Inflammatory macrophage treated with lipopolysaccharide for 1 hour (primary cell): ENCODE data around the gene WDR27.
A peak's percentile ranks its signal among the peaks of the same experiment; 100 is the strongest.
"Not testable (repeated sequence)": the region's sequence is repeated elsewhere in the genome, so short reads cannot be mapped to it uniquely, and the experiment has no call there.

Experiments used
- DNase-seq, 2 donors: peaks; one replicate each; pipeline ENCODE4 v3.0.0-alpha.2; 2020 to 2022

WDR27 gene

DNA sequence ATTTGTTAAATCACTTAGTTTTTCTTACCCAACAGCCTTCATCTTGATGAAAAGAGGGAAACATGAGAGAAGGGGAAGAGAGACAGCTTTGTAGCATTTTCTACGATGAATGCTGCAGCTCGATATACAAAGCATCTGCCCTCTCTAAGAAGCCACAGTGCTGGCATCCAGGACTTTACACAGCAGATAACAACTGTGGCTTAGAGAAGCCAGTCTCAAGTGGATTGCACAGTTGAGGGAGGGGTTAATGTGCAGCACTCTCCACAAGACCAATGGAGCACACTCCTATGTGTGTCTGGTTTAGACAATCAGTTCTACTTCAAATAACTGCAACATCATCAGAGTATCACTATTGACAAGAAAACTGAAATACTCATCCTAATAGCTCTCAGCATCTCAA lies 5.9 kb upstream of the WDR27 start:
- no peak for DNase-seq

DNA sequence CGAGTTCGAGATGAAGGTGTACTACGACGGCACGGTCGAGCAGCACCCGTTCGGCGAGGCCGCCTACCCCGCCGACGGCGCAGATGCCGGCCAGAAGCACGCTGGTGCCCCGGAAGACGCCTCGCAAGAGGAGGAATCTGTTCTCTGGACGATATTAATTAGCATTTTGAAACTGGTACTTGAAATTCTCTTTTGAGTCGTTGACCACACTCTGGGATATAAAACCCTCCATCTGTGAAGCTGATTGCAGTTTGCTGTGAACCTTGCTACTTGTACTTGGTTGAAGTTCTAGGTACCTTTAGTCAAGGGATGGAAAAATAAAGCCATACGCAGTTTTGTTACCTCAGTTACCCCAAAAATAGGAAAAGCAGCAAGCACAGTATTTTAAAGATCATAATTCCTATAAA lies 1.0 kb upstream of the WDR27 start:
- DNase-seq, result no peak

DNA sequence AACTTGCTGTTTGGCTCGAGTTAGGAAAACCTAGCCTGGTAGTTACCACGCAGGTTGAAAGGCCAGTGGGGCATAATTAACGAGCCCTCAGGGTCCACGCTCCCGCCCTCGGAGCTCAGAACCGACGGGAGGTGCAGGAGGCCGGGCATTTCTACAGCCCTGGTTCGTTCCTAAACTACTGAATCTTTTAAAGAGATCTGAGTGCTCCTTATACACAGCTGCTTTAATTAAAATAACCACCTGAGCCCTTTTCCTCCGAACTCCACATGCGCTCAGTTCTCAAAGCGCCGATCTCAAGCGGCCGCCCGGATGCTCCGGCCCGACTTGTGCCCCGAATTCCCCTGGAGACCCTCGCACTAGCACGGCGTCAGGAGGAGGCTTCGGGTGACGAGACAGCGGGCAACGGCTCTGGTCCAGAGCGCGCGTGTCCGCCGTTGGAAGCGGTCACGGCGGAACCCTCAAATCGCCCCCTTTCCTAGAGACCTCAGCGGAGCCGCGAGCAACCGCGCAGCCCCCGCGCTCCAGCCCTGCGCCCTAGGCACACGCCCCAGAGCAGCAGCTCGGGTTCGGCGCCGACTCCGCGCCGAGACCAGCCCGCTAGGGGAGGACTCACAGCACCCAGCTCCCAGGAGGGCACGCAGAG lies 397 bp downstream of the WDR27 start:
- DNase-seq, result peak in 1 of 2 donors; percentile 20

DNA sequence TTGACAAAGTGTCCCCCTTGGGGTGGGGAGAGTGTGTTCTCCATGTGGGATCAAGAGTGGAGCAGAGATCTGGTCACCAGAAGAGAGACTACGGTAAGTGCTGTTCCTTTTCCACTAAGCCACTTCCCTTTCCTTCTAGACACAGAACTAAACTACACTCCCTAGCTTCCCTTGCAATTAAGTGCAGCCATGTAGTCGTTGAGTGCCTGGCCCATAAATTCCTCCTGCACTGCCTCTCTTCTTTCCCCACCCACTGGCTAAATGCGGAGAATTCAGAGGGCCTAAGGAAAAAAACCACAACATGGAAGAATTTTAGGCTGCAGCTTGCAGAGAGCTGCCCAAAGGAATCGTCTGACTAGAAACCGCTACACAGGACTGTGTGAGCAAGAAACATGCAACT lies 1.5 kb downstream of the WDR27 start:
- DNase-seq, result peak; percentile 21 to 35

DNA sequence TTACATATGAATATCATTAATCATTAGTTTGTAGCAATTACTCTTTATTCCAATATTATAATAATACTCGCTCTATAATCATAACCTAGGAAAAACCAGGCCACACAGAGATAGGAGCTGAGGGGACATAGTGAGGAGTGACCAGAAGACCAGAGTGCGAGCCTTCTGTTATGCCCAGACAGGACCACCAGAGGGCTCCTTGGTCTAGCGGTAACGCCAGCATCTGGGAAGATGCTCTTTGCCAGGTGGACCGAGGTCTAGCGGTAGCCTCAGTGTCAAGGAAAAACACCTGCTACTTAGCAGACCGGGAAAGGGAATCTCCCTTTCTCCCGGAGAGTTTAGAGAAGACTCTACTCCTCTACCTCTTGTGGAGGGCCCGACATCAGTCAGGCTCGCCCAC lies 4.7 kb downstream of the WDR27 start:
- not testable (repeated sequence) for DNase-seq

DNA sequence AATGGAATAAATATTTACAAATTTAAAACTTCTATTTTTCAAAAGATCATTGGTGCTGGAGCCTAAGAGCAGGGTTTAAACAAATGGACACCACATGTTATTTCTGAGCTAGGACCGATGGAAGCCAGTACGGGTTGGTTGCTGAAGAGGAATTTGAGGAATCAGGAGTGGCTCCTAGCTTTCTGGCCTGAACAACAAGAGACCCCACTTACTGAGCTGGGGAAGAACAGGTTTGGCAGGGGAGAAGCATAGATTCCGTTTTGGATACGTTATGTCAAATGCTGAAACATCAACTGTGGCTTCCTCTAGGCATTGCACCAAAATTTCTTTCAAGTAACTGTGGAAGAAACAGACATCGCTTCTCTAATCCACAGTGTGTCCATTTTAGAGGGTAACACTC lies 6.7 kb downstream of the WDR27 start:
- no peak for DNase-seq

DNA sequence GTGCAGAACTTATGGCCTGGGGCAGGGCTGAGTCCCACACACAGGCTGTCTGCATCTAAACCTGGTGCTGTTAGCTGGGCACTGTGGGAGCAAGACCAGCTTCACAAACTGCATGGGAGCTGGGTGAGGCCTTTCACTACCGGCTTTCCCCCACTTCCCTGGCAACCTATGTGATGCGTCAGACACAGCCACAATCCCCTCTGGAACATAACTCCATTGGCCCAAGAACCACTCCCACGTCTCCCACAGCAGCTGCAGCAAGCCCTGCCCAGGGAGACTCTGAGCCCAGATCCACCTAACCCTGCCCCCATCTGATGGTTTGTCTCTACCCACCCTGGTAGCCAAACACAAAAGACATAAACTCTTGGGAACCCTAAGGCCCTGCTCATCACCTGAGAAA lies 9.3 kb downstream of the WDR27 start:
- DNase-seq, result no peak

DNA sequence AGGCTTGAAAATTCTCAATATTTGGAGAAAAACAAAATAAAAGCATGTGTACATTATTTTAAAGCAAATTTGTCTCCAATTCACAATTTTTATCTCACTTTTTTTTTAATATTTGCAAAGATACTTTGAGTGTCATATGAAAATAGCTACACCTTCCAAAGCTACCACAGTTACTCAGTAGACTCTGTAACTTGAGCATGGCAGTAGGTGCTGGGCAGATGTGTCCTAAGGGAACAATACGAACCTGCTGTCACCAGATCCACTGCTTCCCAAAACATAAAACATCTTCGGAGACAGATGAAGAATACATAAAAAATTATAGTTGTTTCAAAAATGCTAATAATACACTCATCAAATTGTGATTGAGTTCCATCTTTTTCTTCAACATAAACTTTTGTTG lies 10.6 kb downstream of the WDR27 start:
- no peak for DNase-seq

DNA sequence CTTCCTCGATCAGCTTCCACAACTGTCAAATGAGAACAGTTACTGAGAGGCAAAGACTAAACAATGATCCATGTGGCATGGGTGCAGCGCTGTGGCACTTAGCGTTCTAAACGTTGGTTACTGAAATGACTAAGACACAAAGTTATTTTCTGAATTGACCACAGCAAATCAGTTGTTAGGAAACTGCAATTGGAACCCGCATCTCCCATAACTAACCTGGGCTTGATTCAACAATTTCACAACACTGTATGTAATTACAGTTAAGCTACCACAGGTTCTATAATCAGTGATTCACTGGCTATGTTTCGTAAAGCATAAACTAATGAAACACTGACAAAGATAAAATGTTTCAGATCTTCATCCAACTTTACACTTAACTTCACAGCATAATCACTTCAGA lies 12.5 kb downstream of the WDR27 start:
- DNase-seq, result no peak

DNA sequence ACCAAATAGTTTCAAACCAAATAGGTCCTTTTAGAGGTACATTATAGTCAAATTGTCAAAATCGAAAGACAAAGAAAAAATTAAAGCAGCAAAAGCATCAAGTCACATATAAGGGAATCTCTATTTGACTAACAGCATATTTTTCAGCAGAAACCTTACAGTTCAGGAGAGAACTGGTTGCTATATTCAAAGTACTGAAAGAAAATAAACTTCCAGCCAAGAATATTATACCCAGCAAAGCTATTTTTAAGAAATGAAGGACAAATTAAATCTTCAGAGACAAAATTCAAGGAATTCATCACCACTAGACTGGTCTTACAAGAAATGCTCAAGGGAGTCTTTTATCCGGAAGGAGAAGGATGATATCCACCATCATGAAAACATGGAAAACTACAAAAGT lies 16.0 kb downstream of the WDR27 start:
- no peak for DNase-seq

DNA sequence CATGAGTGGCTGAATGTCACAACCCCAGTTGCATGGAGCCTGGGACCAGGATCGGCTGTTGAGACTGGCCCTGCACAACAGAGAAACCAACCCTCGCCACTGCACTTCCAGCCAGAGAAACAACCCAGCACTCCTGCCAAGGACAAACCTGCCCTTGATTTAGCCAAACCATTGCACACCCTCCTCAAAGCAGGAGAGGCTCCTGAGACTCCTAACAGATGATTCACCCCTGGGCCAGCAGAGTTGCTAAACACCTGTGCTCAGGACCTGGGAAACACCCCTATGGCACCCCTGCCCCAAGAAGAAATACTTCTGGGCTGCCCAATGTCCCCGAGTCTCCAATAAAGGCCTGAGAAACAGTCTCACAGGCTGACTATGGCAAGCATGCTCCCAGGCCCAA lies 17.8 kb downstream of the WDR27 start:
- DNase-seq, result no peak

DNA sequence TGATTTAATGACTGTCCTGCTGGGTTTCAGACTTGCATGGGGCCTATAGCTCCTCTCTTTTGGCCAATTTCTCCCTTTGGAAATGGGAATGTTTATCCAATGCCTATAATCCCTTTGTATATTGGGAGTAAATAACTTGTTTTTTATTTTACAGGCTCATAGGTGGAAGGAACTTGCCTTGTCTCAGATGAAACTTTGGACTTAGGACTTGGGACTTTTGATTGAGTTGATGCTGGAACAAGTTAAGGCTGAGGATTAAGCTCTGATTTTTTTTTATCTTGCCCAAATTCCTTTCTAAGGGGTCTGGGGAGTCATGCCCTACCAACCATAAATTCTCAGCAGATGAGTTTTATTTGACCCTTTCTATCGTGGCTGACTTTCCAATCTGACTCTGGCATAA lies 23.5 kb downstream of the WDR27 start:
- no peak for DNase-seq

DNA sequence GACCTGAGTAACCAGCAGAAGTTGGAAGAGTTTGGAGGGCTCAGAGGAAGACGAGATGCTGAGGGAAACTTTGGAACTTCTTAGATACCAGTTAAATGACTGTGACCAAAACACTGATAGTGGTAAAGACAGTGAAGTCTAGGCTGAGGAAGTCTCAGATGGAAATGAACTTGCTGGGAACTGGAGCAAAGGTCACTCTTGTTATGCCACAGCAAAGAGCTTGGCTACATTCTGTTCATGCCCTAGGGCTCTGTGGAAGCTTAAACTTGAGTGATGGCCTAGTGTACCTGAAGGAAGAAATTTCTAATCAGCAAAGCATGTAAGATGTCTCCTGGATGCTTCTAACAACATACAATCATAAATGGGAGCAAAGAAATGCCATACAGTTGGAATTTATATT lies 24.7 kb downstream of the WDR27 start:
- no peak for DNase-seq

DNA sequence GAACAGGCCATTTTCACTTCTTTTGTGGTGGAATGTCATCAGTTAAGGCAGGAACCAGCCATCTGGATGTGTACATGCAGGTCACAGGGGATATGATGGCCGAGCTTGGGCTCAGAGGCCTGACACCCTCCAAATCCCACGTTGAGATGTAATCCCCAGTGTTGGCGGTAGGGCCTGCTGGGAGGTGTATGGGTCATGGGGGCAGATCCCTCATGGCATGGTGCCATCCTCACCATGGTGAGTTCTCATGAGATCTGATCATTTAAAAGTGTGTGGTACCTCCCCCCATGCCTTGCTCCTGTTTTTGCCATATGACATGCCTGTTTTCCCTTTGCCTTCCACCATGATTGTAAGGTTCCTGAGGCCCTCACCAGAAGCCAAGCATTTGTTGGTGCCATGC lies 26.8 kb downstream of the WDR27 start:
- no peak for DNase-seq

DNA sequence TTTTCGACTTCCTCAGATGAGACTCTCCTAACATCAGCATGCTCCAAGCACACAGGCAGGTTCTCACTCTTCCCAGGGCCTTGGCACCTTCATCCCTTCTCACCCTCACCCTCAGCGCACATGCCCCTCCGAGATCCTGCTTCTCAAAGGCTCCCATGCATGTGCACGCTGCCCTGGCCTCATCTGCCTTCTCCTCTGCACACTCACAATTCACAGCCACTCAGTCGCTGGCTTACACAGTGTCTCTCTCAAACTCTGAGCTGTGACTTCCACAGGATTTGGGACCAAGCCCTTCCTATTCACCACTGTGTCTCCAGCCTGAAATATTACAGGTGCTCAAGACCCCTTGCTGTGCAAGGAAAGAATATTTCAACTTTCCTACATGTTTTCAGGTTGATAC lies 30.3 kb downstream of the WDR27 start:
- DNase-seq, result no peak

DNA sequence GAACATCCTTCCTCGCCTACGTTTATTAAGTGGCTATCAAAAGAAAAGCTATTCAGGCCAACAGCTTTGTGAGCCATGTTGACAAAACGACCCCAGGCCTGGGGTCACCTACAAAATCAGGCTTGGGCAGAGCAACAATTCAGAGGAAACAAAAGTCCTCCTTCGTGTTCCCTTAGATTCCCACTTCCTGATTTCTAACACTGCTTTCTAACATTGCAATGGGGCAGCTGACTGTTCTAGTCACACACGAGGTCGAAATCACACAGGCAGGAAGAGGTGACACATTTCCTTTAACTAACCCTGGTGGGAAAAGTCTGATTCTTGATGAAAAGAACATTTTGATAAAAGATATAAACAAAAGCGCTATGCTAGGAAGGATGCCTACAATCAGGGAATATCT lies 31.9 kb downstream of the WDR27 start:
- DNase-seq, result peak; percentile 50 to 80

DNA sequence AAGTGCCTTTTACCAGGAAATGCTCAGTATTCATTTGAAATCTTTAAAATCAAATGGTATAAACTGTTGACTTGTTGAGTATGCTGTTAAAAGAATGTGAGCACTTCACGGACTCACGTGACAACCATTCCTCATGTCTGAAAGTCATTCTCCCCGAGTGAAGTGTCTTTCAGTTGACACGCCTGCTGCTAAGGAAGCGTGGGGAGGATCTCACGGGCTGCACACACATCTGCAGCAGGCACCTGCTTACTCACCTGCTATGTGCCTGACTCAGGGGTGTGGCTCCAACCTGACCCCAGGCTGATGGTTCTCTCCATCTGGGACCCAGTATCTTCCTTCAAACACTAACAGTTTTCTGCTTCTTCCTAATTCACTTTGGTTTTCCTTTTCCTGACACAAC lies 32.7 kb downstream of the WDR27 start:
- DNase-seq, result no peak

DNA sequence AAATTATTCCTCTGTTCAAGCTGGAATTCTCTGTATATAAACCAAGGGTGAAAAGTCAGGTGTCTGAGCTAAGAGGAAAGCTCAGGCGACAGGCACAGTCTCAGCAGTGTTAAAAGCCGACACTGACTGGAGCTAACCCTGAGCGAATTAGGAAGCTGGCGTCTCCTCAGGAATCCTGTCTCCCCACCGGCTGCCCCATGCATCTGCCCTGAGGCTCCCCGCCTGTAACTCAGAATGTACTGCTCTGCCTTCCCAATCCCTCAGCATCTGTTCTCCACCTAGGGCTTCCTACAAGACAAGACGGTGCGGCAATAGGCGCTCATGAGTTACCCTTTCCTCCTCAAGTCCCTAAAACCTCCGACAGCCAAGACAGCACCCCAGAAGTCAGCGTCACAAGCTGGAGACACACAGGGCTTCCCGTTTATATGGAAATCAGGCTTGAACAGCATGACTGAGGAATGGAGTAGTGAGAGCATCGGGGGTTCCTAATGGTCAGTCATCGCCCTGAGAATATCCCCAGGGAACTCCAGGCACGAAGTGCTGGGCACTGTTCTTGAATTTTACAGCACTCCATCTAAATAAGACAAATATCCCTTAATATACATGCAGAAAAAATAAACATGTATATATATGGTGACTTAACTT lies 33.5 kb downstream of the WDR27 start:
- no peak for DNase-seq

DNA sequence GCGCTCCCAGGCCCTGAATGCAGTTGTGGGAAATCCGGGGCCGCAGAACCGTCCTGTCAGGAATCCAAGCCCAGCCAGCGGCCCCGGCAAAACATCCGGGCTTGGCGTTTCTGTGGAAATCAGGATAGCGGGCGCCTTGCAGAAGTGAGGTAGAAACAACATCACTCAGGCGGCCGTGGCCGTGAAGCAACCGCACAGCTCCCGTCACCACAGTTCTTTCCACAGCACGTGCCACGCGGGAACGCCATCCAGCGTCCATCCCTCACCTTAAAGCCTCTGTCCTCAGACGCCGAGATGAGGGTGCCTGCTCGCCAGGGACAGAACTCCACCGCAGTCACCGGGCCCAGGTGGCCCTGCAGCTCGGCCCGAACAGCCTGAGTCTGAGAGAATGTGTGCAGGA lies 34.1 kb downstream of the WDR27 start:
- DNase-seq, result no peak

DNA sequence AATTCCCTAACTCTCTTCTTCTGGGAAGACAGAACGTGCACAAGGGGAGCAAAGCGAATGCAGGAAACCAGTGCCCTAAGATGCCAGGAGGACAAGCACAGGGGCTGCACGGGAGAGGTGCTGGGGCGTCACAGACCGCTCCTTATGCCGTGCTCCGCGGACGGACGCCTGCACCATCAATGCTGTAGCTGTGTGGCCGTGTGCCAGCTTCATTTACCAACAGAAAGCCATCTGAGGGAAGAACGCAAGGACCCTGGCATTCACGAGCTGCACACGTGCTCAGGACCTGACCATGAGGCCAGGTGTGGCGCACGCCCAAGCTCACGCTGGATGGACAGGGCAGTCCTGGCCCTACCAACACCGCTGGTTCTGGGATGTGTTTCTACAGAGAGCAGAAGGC lies 35.4 kb downstream of the WDR27 start:
- DNase-seq, result no peak

DNA sequence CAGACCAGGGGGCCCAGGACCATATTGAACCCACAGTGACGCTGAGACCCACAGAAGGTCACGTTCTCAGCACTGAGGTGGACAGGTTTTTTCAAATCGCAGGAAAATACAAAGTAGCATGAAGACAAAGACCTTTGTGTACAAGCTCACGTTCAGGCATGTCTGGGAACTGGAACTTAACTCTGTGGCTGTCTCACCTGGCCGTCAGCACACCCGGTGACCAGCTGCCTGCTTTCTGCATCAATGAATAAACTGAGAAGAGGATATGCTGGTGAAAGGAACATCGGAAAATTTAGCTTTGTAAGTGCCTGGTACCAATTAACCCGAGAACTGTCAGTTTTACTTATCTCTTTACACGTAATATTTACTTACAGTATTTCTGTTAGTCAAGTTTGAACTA lies 36.5 kb downstream of the WDR27 start:
- DNase-seq, result no peak

DNA sequence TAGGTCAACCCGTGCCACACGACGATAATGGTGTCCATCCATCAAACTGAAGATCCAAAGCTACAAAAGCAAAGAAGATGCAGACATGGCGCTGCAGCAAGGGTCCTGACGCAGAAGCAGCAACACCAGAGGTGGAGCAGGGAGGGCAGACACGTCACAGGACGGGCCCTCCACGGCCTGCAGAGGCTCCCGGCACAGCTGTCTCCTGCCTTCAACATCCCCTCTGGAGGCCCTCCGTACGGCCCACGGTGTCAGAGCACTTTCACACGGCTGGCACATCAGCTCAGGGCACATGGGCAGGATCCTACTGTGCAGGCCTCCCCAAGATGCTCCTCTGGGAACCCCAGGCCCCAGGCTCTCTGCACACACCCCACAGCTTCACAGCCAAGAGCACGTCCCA lies 37.6 kb downstream of the WDR27 start:
- DNase-seq, result no peak

DNA sequence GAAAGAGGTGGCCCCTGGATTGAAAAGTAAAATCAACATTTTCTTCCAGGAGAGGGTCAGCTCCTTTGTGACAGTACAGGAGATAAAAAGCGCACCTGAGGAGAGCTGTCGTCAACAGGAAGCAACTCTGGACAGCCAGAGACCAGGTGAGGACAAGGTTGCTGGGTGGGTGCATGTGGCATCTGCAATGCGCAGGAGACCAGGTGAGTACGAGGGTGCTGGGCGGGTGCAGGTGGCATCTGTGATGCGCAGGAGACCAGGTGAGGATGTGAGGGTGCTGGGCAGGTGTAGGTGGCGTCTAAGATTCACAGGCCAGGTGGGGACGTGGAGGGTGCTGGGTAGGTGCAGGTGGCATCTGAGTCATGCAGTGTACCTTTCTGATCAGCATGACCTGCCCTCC lies 38.4 kb downstream of the WDR27 start:
- no peak for DNase-seq

DNA sequence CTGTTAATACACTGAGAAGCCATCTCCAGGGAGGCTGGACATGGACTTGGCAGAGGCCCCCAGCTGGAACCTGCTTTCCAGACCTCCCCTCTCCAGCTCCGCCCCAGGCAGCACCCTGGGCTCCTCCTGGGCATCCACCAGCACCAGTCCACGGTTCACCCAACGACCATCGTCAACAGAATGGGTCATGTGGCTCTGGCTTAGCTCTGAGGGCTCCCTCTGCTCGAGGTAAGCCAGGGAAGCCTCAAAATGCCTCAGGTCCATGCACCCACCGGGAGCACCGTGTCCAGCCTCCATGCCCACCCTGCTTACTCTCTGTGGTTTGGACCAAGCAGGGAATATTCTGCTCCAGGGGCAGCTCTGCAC lies 40.5 kb downstream of the WDR27 start:
- DNase-seq, result no peak

DNA sequence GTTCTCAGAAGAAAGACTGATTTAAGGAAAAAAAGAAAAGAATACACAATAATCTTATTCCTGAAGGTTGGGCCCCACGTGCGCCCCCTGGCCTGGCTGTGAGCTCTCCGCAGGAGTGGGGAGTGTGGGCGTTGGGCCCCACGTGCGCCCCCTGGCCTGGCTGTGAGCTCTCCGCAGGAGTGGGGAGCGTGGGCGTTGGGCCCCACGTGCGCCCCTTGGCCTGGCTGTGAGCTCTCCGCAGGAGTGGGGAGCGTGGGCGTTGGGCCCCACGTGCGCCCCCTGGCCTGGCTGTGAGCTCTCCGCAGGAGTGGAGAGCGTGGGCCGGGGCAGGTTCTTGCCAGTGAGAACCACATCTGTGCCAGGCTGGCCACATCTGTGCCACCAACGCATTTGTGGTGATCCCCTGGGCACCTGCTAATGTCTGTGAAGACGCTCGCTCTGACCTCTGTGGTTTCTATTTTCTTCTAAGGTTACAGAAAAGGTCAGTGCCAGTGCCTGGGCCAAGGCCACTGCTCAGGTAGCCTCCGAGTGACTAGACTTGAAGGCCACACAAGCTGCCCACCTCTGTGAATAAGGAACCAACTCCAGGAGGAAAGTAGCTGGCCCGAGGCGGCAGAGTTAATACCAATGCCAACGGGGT lies 41.0 kb downstream of the WDR27 start:
- DNase-seq, result no peak
